Panc1 (cell line): ENCODE data around the gene ACOD1.

Experiments used
- CTCF ChIP-seq: fragments of 450-650 bp; IDR thresholded peaks from 2 replicates; pipeline ENCODE4 v1.5.1; 2017; ENCODE audit warnings: mild to moderate bottlenecking
- POLR2AphosphoS5 ChIP-seq: IDR thresholded peaks from 2 replicates; pipeline ENCODE4 v1.6.1; 2012; ENCODE audit warnings: mild to moderate bottlenecking, low read depth, low read length, moderate library complexity
- SIN3A ChIP-seq: IDR thresholded peaks from 2 replicates; pipeline ENCODE4 v1.6.1; 2012; ENCODE audit warnings: low read depth, mild to moderate bottlenecking, low read length, moderate library complexity, borderline replicate concordance; ENCODE audit not compliant: insufficient read depth
- TF ChIP-seq, protein P1 (sequence below), 2 experiments: IDR thresholded peaks; 2 replicates each; pipeline ENCODE4 v1.6.1; 2011 to 2012; ENCODE audit warnings: low read depth in 2 of 2, control low read depth in 1 of 2, low read length in 1 of 2, mild to moderate bottlenecking in 1 of 2, moderate library complexity in 1 of 2; ENCODE audit not compliant: insufficient read depth in 1 of 2

- no peak for TF ChIP-seq CTCF
- no peak for TF ChIP-seq POLR2AphosphoS5
- no peak for TF ChIP-seq SIN3A
- TF ChIP-seq, protein P1, sequence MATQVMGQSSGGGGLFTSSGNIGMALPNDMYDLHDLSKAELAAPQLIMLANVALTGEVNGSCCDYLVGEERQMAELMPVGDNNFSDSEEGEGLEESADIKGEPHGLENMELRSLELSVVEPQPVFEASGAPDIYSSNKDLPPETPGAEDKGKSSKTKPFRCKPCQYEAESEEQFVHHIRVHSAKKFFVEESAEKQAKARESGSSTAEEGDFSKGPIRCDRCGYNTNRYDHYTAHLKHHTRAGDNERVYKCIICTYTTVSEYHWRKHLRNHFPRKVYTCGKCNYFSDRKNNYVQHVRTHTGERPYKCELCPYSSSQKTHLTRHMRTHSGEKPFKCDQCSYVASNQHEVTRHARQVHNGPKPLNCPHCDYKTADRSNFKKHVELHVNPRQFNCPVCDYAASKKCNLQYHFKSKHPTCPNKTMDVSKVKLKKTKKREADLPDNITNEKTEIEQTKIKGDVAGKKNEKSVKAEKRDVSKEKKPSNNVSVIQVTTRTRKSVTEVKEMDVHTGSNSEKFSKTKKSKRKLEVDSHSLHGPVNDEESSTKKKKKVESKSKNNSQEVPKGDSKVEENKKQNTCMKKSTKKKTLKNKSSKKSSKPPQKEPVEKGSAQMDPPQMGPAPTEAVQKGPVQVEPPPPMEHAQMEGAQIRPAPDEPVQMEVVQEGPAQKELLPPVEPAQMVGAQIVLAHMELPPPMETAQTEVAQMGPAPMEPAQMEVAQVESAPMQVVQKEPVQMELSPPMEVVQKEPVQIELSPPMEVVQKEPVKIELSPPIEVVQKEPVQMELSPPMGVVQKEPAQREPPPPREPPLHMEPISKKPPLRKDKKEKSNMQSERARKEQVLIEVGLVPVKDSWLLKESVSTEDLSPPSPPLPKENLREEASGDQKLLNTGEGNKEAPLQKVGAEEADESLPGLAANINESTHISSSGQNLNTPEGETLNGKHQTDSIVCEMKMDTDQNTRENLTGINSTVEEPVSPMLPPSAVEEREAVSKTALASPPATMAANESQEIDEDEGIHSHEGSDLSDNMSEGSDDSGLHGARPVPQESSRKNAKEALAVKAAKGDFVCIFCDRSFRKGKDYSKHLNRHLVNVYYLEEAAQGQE (IDR thresholded peaks at IDR 0.05; ENCODE audit: insufficient read depth in 1 of 2, low read depth in 2 of 2, low read length in 1 of 2) = no peak
Observed at GRCh38 chr13:76971215-76971614, 22.9 kb downstream of the ACOD1 start.
